WTC11 (cell line): ENCODE data around the gene ABCC9. TPM values are rescaled to one million over a fixed set of nuclear protein-coding genes. Genes with fewer than 3 reads are reported as not detected.

Experiments used
- ATAC-seq: fragments of 200-7000 bp; cut with Tn5 transposase; 2 replicates; pipeline ENCODE4 v1.10.0; 2021; ENCODE audit warnings: mild to moderate bottlenecking, moderate library complexity
- CTCF ChIA-PET: fragments of 300-600 bp; sonication (Branson Sonifier 250); formaldehyde crosslinking; loops from one replicate; lab custom pipeline; 2021; ENCODE audit warnings: antibody characterized with exemption; lab: Charles Lee
- POLR2A ChIA-PET: fragments of 350-600 bp; sonication (Branson Sonifier 250); formaldehyde crosslinking; loops from one replicate; lab custom pipeline; 2021; ENCODE audit warnings: antibody characterized with exemption; lab: Charles Lee
- DNase-seq: peaks from one replicate; pipeline ENCODE4 v3.0.0; 2021; ENCODE audit warnings: low spot score
- H3K27ac Mint-ChIP-seq: 2 replicates; pipeline ENCODE4 v1.8.0; 2021; ENCODE audit warnings: mixed read lengths
- H3K27me3 Mint-ChIP-seq: 2 replicates; pipeline ENCODE4 v1.8.0; 2021; ENCODE audit warnings: low read depth, mild to moderate bottlenecking, moderate library complexity, mixed read lengths
- H3K36me3 Mint-ChIP-seq: 2 replicates; pipeline ENCODE4 v1.8.0; 2021; ENCODE audit warnings: mixed read lengths
- H3K4me1 Mint-ChIP-seq: 2 replicates; pipeline ENCODE4 v1.8.0; 2022; ENCODE audit warnings: mixed read lengths
- H3K4me3 Mint-ChIP-seq: 2 replicates; pipeline ENCODE4 v1.8.0; 2021; ENCODE audit warnings: mild to moderate bottlenecking, moderate library complexity, mixed read lengths
- H3K9me3 Mint-ChIP-seq: 2 replicates; pipeline ENCODE4 v1.8.0; 2021; ENCODE audit warnings: mixed read lengths
- ERG ChIP-seq: fragments of 250-450 bp; sonication (Bioruptor Pico); IDR thresholded peaks from 2 replicates; pipeline ENCODE4 v1.8.0; 2021; ENCODE audit warnings: mild to moderate bottlenecking
- FOXK1 ChIP-seq: sonication (generic); formaldehyde crosslinking; IDR thresholded peaks from 2 replicates; pipeline ENCODE4 v1.8.0; 2022; ENCODE audit warnings: mild to moderate bottlenecking, moderate library complexity, missing genetic modification reagents
- FOXP4 ChIP-seq: sonication (generic); formaldehyde crosslinking; IDR thresholded peaks from 2 replicates; pipeline ENCODE4 v1.8.0; 2022; ENCODE audit warnings: mild to moderate bottlenecking, missing genetic modification reagents
- KAT7 ChIP-seq: sonication (generic); formaldehyde crosslinking; IDR thresholded peaks from 2 replicates; pipeline ENCODE4 v1.8.1; 2023; ENCODE audit warnings: missing genetic modification reagents, mild to moderate bottlenecking, borderline replicate concordance
- NR1H2 ChIP-seq: sonication (generic); formaldehyde crosslinking; IDR thresholded peaks from 2 replicates; pipeline ENCODE4 v1.9.0; 2021; ENCODE audit warnings: mild to moderate bottlenecking, moderate library complexity, missing genetic modification reagents
- OVOL2 ChIP-seq: fragments of 250-450 bp; sonication (Bioruptor Pico); IDR thresholded peaks from 2 replicates; pipeline ENCODE4 v1.9.0; 2021; ENCODE audit warnings: mild to moderate bottlenecking, borderline replicate concordance
- RELA ChIP-seq: sonication (generic); formaldehyde crosslinking; IDR thresholded peaks from 2 replicates; pipeline ENCODE4 v1.8.1; 2022; ENCODE audit warnings: missing genetic modification reagents, mild to moderate bottlenecking, borderline replicate concordance
- RORB ChIP-seq: fragments of 250-450 bp; sonication (Bioruptor Pico); IDR thresholded peaks from 2 replicates; pipeline ENCODE4 v1.9.0; 2021; ENCODE audit warnings: mild to moderate bottlenecking
- SP1 ChIP-seq: sonication (generic); formaldehyde crosslinking; conservative IDR thresholded peaks from 2 replicates; pipeline ENCODE4 v1.8.1; 2022; ENCODE audit warnings: missing genetic modification reagents
- TEAD4 ChIP-seq: sonication (generic); formaldehyde crosslinking; IDR thresholded peaks from 2 replicates; pipeline ENCODE4 v1.8.0; 2022; ENCODE audit warnings: mild to moderate bottlenecking, missing genetic modification reagents
- ZBTB43 ChIP-seq: sonication (generic); formaldehyde crosslinking; IDR thresholded peaks from 2 replicates; pipeline ENCODE4 v1.8.1; 2023; ENCODE audit warnings: mild to moderate bottlenecking, missing genetic modification reagents
- ZNF263 ChIP-seq: sonication (generic); formaldehyde crosslinking; IDR thresholded peaks from 2 replicates; pipeline ENCODE4 v1.8.1; 2022; ENCODE audit warnings: low read depth, mild to moderate bottlenecking, moderate library complexity, missing genetic modification reagents
- ZNF281 ChIP-seq: sonication (generic); formaldehyde crosslinking; IDR thresholded peaks from 2 replicates; pipeline ENCODE4 v1.8.0; 2023; ENCODE audit warnings: mild to moderate bottlenecking, missing genetic modification reagents
- ZNF416 ChIP-seq: fragments of 250-450 bp; sonication (Bioruptor Pico); IDR thresholded peaks from 2 replicates; pipeline ENCODE4 v1.9.0; 2021; ENCODE audit warnings: mild to moderate bottlenecking, inconsistent platforms
- ZSCAN18 ChIP-seq: fragments of 250-450 bp; sonication (Bioruptor Pico); IDR thresholded peaks from 2 replicates; pipeline ENCODE4 v2.1.2; 2022; ENCODE audit warnings: mild to moderate bottlenecking, moderate library complexity
- total RNA-seq: library from RNA; stranded (reverse); gene quantifications from 3 replicates; pipeline ENCODE4 v1.2.3, GENCODE V29; 2021
- TF ChIP-seq, protein P1 (sequence below): sonication (generic); formaldehyde crosslinking; IDR thresholded peaks from 2 replicates; pipeline ENCODE4 v1.8.0; 2022; ENCODE audit warnings: missing genetic modification reagents
- TF ChIP-seq, protein P2 (sequence below): sonication (generic); formaldehyde crosslinking; IDR thresholded peaks from 2 replicates; pipeline ENCODE4 v1.8.1; 2023; ENCODE audit warnings: mild to moderate bottlenecking, missing genetic modification reagents, moderate library complexity

The ABCC9 gene
- total RNA-seq, 1 experiment from 2014 or later, result 0.04 TPM

DNA sequence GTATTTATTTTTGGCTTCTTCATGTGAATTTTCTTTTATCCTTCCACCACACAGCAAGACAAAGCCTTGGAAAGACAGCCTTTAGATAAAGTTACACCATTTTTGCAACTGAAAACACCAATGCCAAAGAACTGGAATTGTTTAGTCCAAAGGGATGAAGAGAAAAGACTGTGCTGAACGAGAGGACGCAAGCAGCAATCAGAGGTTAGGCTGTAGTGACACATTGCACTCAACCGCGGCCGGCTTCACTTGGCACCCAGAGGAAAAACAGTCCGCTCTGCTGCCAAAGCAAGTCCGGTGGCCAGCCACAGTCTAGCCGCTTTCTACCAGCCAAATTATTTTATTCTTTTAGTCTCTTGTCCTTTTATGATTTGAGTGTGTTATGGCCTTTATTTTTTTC is 117.6 kb downstream of the ABCC9 start:
- no peaks in the 10 kb centered on the region for H3K4me1 Mint-ChIP-seq
- no peaks in the 10 kb centered on the region for H3K36me3 Mint-ChIP-seq
- no peak for ATAC-seq
- H3K9me3 Mint-ChIP-seq, result no peaks in the 10 kb centered on the region
- H3K27me3 Mint-ChIP-seq, result 0 out of 2 replicates have a peak, but pooled peaks cover 4% of the 10 kb centered on the region
- TF ChIP-seq RORB (CRISPR knock-in tag) (no peak), ZNF416 (CRISPR knock-in tag) (no peak), ERG (CRISPR knock-in tag) (no peak), NR1H2 (CRISPR knock-in tag) (no peak), ZNF263 (CRISPR knock-in tag) (no peak), KAT7 (CRISPR knock-in tag) (no peak), RELA (CRISPR knock-in tag) (no peak), FOXP4 (CRISPR knock-in tag) (no peak), ZSCAN18 (CRISPR knock-in tag) (no peak), SP1 (CRISPR knock-in tag) (no peak), TEAD4 (CRISPR knock-in tag) (no peak), OVOL2 (CRISPR knock-in tag) (no peak), ZBTB43 (CRISPR knock-in tag) (no peak), ZNF281 (CRISPR knock-in tag) (no peak), FOXK1 (no peak)
- TF ChIP-seq, protein P1, sequence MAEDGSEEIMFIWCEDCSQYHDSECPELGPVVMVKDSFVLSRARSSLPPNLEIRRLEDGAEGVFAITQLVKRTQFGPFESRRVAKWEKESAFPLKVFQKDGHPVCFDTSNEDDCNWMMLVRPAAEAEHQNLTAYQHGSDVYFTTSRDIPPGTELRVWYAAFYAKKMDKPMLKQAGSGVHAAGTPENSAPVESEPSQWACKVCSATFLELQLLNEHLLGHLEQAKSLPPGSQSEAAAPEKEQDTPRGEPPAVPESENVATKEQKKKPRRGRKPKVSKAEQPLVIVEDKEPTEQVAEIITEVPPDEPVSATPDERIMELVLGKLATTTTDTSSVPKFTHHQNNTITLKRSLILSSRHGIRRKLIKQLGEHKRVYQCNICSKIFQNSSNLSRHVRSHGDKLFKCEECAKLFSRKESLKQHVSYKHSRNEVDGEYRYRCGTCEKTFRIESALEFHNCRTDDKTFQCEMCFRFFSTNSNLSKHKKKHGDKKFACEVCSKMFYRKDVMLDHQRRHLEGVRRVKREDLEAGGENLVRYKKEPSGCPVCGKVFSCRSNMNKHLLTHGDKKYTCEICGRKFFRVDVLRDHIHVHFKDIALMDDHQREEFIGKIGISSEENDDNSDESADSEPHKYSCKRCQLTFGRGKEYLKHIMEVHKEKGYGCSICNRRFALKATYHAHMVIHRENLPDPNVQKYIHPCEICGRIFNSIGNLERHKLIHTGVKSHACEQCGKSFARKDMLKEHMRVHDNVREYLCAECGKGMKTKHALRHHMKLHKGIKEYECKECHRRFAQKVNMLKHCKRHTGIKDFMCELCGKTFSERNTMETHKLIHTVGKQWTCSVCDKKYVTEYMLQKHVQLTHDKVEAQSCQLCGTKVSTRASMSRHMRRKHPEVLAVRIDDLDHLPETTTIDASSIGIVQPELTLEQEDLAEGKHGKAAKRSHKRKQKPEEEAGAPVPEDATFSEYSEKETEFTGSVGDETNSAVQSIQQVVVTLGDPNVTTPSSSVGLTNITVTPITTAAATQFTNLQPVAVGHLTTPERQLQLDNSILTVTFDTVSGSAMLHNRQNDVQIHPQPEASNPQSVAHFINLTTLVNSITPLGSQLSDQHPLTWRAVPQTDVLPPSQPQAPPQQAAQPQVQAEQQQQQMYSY (CRISPR knock-in tag), result no peak
- TF ChIP-seq, protein P2, sequence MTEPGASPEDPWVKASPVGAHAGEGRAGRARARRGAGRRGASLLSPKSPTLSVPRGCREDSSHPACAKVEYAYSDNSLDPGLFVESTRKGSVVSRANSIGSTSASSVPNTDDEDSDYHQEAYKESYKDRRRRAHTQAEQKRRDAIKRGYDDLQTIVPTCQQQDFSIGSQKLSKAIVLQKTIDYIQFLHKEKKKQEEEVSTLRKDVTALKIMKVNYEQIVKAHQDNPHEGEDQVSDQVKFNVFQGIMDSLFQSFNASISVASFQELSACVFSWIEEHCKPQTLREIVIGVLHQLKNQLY (CRISPR knock-in tag), result no peak
- TF ChIP-seq, all 79 proteins: peak for 0
- peak; percentile 12 for DNase-seq
- Mint-ChIP-seq H3K4me3 (no peak overlapping the region), H3K27ac (no peak overlapping the region)
- ChIA-PET POLR2A (no interaction called here), CTCF (no interaction called here)
